Mesendoderm (in vitro differentiated cells): ENCODE data around the gene ARL6IP4.
A peak's percentile ranks its signal among the peaks of the same experiment; 100 is the strongest.

ENCODE experiments used
- DNase-seq: peaks from one replicate; pipeline ENCODE4 v3.0.0; 2013
- H2AK5ac ChIP-seq: 2 replicates; pipeline ENCODE4 v1.6.1; 2013; ENCODE audit warnings: low read length, inconsistent platforms
- H2BK120ac ChIP-seq: 2 replicates; pipeline ENCODE4 v1.6.1; 2013; ENCODE audit warnings: low read depth, mild to moderate bottlenecking, low read length, moderate library complexity, mixed read lengths
- H2BK15ac ChIP-seq: replicated peaks from 2 replicates; pipeline ENCODE4 v1.6.1; 2013; ENCODE audit warnings: low read depth, mild to moderate bottlenecking, moderate library complexity
- H2BK5ac ChIP-seq: 2 replicates; pipeline ENCODE4 v1.6.1; 2013; ENCODE audit warnings: low read length, inconsistent platforms
- H3K18ac ChIP-seq: 2 replicates; pipeline ENCODE4 v1.6.1; 2013; ENCODE audit warnings: mild to moderate bottlenecking, low read length, mixed read lengths
- H3K23ac ChIP-seq: one replicate; pipeline ENCODE4 v1.6.1; 2013; ENCODE audit warnings: low read length
- H3K27ac ChIP-seq: 2 replicates; pipeline ENCODE4 v1.5.1; 2013; ENCODE audit warnings: low read depth, mild to moderate bottlenecking, inconsistent platforms, low read length, moderate library complexity
- H3K27me3 ChIP-seq: 2 replicates; pipeline ENCODE4 v1.6.1; 2013; ENCODE audit warnings: low read length, control low read depth, mild to moderate bottlenecking, inconsistent platforms; ENCODE audit not compliant: insufficient read depth, poor library complexity
- H3K36me3 ChIP-seq: 2 replicates; pipeline ENCODE4 v1.6.1; 2013; ENCODE audit warnings: low read length, inconsistent platforms; ENCODE audit not compliant: control insufficient read depth, insufficient read depth
- H3K4ac ChIP-seq: one replicate; pipeline ENCODE4 v1.6.1; 2013; ENCODE audit warnings: low read depth, mild to moderate bottlenecking, low read length, moderate library complexity
- H3K4me1 ChIP-seq: 2 replicates; pipeline ENCODE4 v1.6.1; 2013; ENCODE audit warnings: low read depth, low read length, inconsistent platforms; ENCODE audit not compliant: control insufficient read depth
- H3K4me2 ChIP-seq: 2 replicates; pipeline ENCODE4 v1.6.1; 2013; ENCODE audit warnings: low read length
- H3K4me3 ChIP-seq: 2 replicates; pipeline ENCODE4 v1.5.1; 2013; ENCODE audit warnings: mild to moderate bottlenecking, low read length
- H3K56ac ChIP-seq: one replicate; pipeline ENCODE4 v1.6.1; 2013; ENCODE audit warnings: low read length
- H3K79me1 ChIP-seq: 2 replicates; pipeline ENCODE4 v1.6.1; 2013; ENCODE audit warnings: low read length, inconsistent platforms
- H3K79me2 ChIP-seq: 2 replicates; pipeline ENCODE4 v1.6.1; 2013; ENCODE audit warnings: mild to moderate bottlenecking, low read length; ENCODE audit not compliant: control insufficient read depth, insufficient read depth
- H3K9ac ChIP-seq: 2 replicates; pipeline ENCODE4 v1.6.1; 2013; ENCODE audit warnings: low read length, inconsistent platforms
- H4K5ac ChIP-seq: one replicate; pipeline ENCODE4 v1.6.1; 2013; ENCODE audit warnings: low read length
- H4K8ac ChIP-seq: one replicate; pipeline ENCODE4 v1.6.1; 2013; ENCODE audit warnings: low read depth, mild to moderate bottlenecking, control low read depth, low read length, moderate library complexity
- WGBS: extraction: QIAGEN DNeasy Blood & Tissue Kit; methylation state at CpG from one replicate; pipeline ENCODE4 v1.1.7; 2013; ENCODE audit warnings: low lambda C conversion rate, missing lambda C conversion rate; ENCODE audit not compliant: insufficient coverage; ENCODE audit errors: extremely low coverage; 5-methylcytosine and 5-hydroxymethylcytosine counted together

The ARL6IP4 gene

GRCh38 chr12:122989225-122989839 lies 8.9 kb downstream of the ARL6IP4 start:
- no CpG with 5 or more reads among the region's 10 CpGs for WGBS
- H2AK5ac ChIP-seq: no peak overlapping the region

GRCh38 chr12:122989874-122990419 lies 9.5 kb downstream of the ARL6IP4 start:
- no peaks in the 10 kb centered on the region for H3K36me3 ChIP-seq
- no peak overlapping the region for H2AK5ac ChIP-seq
- WGBS: no CpG with 5 or more reads among the region's 22 CpGs
- no peak overlapping the region for H4K5ac ChIP-seq
- no peak overlapping the region for H3K9ac ChIP-seq
- H2BK5ac ChIP-seq: no peak overlapping the region
- no peak overlapping the region for H3K27ac ChIP-seq
- H2BK15ac ChIP-seq: no peak overlapping the region
- no peak overlapping the region for H3K56ac ChIP-seq
- H3K23ac ChIP-seq: no peak overlapping the region
- H3K79me1 ChIP-seq: no peaks in the 10 kb centered on the region
- H3K4ac ChIP-seq: no peak overlapping the region
- no peak overlapping the region for H3K18ac ChIP-seq
- H2BK120ac ChIP-seq: no peak overlapping the region
- no peak overlapping the region for H4K8ac ChIP-seq
- H3K27me3 ChIP-seq: no peaks in the 10 kb centered on the region
- no peaks in the 10 kb centered on the region for H3K4me1 ChIP-seq
- no peak for DNase-seq
- H3K4me3 ChIP-seq: no peak overlapping the region
- H3K4me2 ChIP-seq: no peak overlapping the region
- H3K79me2 ChIP-seq: no peaks in the 10 kb centered on the region

More at GRCh38 chr12:122989225-122989839, 8.9 kb downstream of the ARL6IP4 start:
- no peak overlapping the region for H3K23ac ChIP-seq
- H3K79me2 ChIP-seq: no peaks in the 10 kb centered on the region
- H3K4me2 ChIP-seq: no peak overlapping the region
- H3K4ac ChIP-seq: no peak overlapping the region
- H3K36me3 ChIP-seq: no peaks in the 10 kb centered on the region
- no peak overlapping the region for H4K8ac ChIP-seq
- H3K79me1 ChIP-seq: no peaks in the 10 kb centered on the region
- no peaks in the 10 kb centered on the region for H3K4me1 ChIP-seq
- no peak overlapping the region for H4K5ac ChIP-seq
- peak; percentile 25 for DNase-seq
- no peak overlapping the region for H3K56ac ChIP-seq
- H3K9ac ChIP-seq: no peak overlapping the region
- H3K27me3 ChIP-seq: no peaks in the 10 kb centered on the region
- H2BK5ac ChIP-seq: no peak overlapping the region
- no peak overlapping the region for H2BK15ac ChIP-seq
- H3K27ac ChIP-seq: no peak overlapping the region
- H3K18ac ChIP-seq: no peak overlapping the region
- no peak overlapping the region for H3K4me3 ChIP-seq
- H2BK120ac ChIP-seq: no peak overlapping the region

- H3K4me3 ChIP-seq: no peak overlapping the region
- WGBS: no CpG with 5 or more reads among the region's 13 CpGs
- H3K79me2 ChIP-seq: no peaks in the 10 kb centered on the region
- no peak overlapping the region for H3K56ac ChIP-seq
- H3K4me2 ChIP-seq: no peak overlapping the region
- no peak overlapping the region for H2BK120ac ChIP-seq
- H3K9ac ChIP-seq: no peak overlapping the region
- no peak overlapping the region for H3K27ac ChIP-seq
- H2AK5ac ChIP-seq: no peak overlapping the region
- H4K5ac ChIP-seq: no peak overlapping the region
- H3K4me1 ChIP-seq: no peaks in the 10 kb centered on the region
- no peak overlapping the region for H3K18ac ChIP-seq
- no peak overlapping the region for H3K23ac ChIP-seq
- no peak overlapping the region for H3K4ac ChIP-seq
- H2BK15ac ChIP-seq: no peak overlapping the region
- no peak overlapping the region for H4K8ac ChIP-seq
- H3K36me3 ChIP-seq: no peaks in the 10 kb centered on the region
- DNase-seq: no peak
- no peaks in the 10 kb centered on the region for H3K27me3 ChIP-seq
- H3K79me1 ChIP-seq: no peaks in the 10 kb centered on the region
- H2BK5ac ChIP-seq: no peak overlapping the region
Measured at GRCh38 chr12:122990561-122990960, 10.1 kb downstream of the ARL6IP4 start.

GRCh38 chr12:122990961-122991622 lies 10.6 kb downstream of the ARL6IP4 start:
- Histone ChIP-seq H3K4me1 (no peaks in the 10 kb centered on the region), H3K4ac (no peak overlapping the region), H3K79me1 (no peaks in the 10 kb centered on the region), H2BK120ac (no peak overlapping the region), H3K4me3 (no peak overlapping the region), H3K56ac (no peak overlapping the region), H4K5ac (no peak overlapping the region), H3K79me2 (no peaks in the 10 kb centered on the region), H3K27ac (no peak overlapping the region), H4K8ac (no peak overlapping the region), H3K23ac (no peak overlapping the region), H3K4me2 (no peak overlapping the region), H3K9ac (no peak overlapping the region), H2AK5ac (no peak overlapping the region), H2BK15ac (no peak overlapping the region), H3K18ac (no peak overlapping the region), H3K27me3 (no peaks in the 10 kb centered on the region), H2BK5ac (no peak overlapping the region), H3K36me3 (no peaks in the 10 kb centered on the region)
- WGBS: no CpG with 5 or more reads among the region's 13 CpGs
- no peak for DNase-seq

- Histone ChIP-seq H3K4me2 (no peak overlapping the region), H3K9ac (no peak overlapping the region), H2BK5ac (no peak overlapping the region), H3K56ac (no peak overlapping the region), H3K36me3 (no peaks in the 10 kb centered on the region), H3K27me3 (no peaks in the 10 kb centered on the region), H2BK15ac (no peak overlapping the region), H3K23ac (no peak overlapping the region), H4K8ac (no peak overlapping the region), H2BK120ac (no peak overlapping the region), H3K79me2 (no peaks in the 10 kb centered on the region), H3K18ac (no peak overlapping the region), H3K4me3 (no peak overlapping the region), H3K27ac (no peak overlapping the region), H2AK5ac (no peak overlapping the region), H3K4me1 (no peaks in the 10 kb centered on the region), H4K5ac (no peak overlapping the region), H3K79me1 (no peaks in the 10 kb centered on the region), H3K4ac (no peak overlapping the region)
- no peak for DNase-seq
- no CpG with 5 or more reads among the region's 27 CpGs for WGBS
Measured at GRCh38 chr12:122991623-122992275, 11.3 kb downstream of the ARL6IP4 start.
